ENCODE measurements around the gene ARHGAP15.

Gene ARHGAP15

DNA sequence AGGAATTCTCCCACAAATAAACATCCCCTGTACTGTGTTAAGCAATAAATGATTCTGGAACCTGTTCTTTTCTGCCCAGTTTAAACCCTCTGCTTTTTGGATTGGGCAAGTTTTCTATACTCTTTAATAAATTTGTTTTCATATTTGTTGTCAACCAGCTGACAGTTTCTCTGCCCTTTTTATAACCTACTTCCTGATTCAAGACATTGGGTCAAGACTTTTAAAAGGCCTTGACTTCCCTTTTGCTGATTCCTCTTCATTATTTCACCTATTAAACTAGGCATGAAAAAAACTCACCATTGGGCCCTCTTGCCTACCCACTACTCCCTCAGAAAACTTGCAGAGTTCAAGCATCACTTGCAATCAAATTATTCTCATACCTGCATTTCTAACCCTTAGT, 459.5 kb downstream of the ARHGAP15 start:
- no peaks in the 10 kb centered on the region for H3K27me3 ChIP-seq (ENCODE audit: low read length)
- no peaks in the 10 kb centered on the region for H3K79me2 ChIP-seq (ENCODE audit: insufficient read depth, low read length)

DNA sequence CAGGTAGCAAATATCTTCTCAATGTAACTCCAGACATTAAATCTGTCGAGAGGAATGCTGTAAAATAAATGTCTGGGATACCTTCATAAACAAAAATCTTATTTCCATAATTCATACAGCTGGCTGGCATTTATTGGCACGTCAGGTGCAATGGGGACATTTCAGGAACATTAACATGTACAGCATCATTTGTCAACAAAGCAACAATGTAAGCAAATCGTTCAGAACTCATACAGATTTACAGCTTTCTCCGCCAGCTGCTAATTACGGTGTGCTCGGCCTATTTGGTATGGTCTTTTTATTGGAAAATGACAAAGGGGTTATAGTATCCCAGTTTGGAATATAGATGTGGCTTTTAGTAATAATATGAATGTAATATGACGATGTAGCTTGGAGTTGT, 464.9 kb downstream of the ARHGAP15 start:
- H3K79me2 ChIP-seq (ENCODE audit: insufficient read depth, low read length): no peaks in the 10 kb centered on the region

More for the DNA sequence above, 459.5 kb downstream of the ARHGAP15 start:
- H3K9ac ChIP-seq (ENCODE audit: low read length): no peak overlapping the region
- H3K27ac ChIP-seq (ENCODE audit: low read depth, low read length): no peak overlapping the region
- no peaks in the 10 kb centered on the region for H3K9me3 ChIP-seq (ENCODE audit: insufficient read depth, low read length)
- H4K20me1 ChIP-seq (ENCODE audit: low read depth, low read length): no peaks in the 10 kb centered on the region
- H2AFZ ChIP-seq (ENCODE audit: low read depth, low read length, severe bottlenecking): no peak overlapping the region
- no peak overlapping the region for H3K4me3 ChIP-seq (ENCODE audit: insufficient read depth, low read length, poor library complexity, severe bottlenecking)
- TF ChIP-seq, protein P1, sequence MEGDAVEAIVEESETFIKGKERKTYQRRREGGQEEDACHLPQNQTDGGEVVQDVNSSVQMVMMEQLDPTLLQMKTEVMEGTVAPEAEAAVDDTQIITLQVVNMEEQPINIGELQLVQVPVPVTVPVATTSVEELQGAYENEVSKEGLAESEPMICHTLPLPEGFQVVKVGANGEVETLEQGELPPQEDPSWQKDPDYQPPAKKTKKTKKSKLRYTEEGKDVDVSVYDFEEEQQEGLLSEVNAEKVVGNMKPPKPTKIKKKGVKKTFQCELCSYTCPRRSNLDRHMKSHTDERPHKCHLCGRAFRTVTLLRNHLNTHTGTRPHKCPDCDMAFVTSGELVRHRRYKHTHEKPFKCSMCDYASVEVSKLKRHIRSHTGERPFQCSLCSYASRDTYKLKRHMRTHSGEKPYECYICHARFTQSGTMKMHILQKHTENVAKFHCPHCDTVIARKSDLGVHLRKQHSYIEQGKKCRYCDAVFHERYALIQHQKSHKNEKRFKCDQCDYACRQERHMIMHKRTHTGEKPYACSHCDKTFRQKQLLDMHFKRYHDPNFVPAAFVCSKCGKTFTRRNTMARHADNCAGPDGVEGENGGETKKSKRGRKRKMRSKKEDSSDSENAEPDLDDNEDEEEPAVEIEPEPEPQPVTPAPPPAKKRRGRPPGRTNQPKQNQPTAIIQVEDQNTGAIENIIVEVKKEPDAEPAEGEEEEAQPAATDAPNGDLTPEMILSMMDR (IDR thresholded peaks at IDR 0.05; ENCODE audit: insufficient read depth, low read length, poor library complexity, severe bottlenecking): no peak
- no peak for TF ChIP-seq EZH2phosphoT487 (conservative IDR thresholded peaks at IDR 0.05; ENCODE audit: low read length)
- no peaks in the 10 kb centered on the region for H3K36me3 ChIP-seq (ENCODE audit: low read length)
- H3K9me2 ChIP-seq (replicated peaks; ENCODE audit: insufficient read depth, low read length): no peaks in the 10 kb centered on the region
- no peak overlapping the region for H3K4me2 ChIP-seq (ENCODE audit: low read depth, low read length, poor library complexity, severe bottlenecking)
- no peaks in the 10 kb centered on the region for H3F3A ChIP-seq (ENCODE audit: insufficient read depth)

GRCh38 chr2:143594745-143595144, 465.5 kb downstream of the ARHGAP15 start:
- H3K79me2 ChIP-seq (ENCODE audit: insufficient read depth, low read length): no peaks in the 10 kb centered on the region
- no peaks in the 10 kb centered on the region for H3F3A ChIP-seq (ENCODE audit: insufficient read depth)
- H3K4me3 ChIP-seq (ENCODE audit: insufficient read depth, low read length, poor library complexity, severe bottlenecking): no peak overlapping the region
- H3K27ac ChIP-seq (ENCODE audit: low read depth, low read length): no peak overlapping the region
- H3K4me2 ChIP-seq (ENCODE audit: low read depth, low read length, poor library complexity, severe bottlenecking): no peak overlapping the region
- H3K9me3 ChIP-seq (ENCODE audit: insufficient read depth, low read length): no peaks in the 10 kb centered on the region
- H4K20me1 ChIP-seq (ENCODE audit: low read depth, low read length): no peaks in the 10 kb centered on the region
- no peak overlapping the region for H2AFZ ChIP-seq (ENCODE audit: low read depth, low read length, severe bottlenecking)
- H3K36me3 ChIP-seq (ENCODE audit: low read length): no peaks in the 10 kb centered on the region
- no peak overlapping the region for H3K9ac ChIP-seq (ENCODE audit: low read length)
- H3K9me2 ChIP-seq (replicated peaks; ENCODE audit: insufficient read depth, low read length): no peaks in the 10 kb centered on the region
- no peaks in the 10 kb centered on the region for H3K27me3 ChIP-seq (ENCODE audit: low read length)
- TF ChIP-seq EZH2phosphoT487 (conservative IDR thresholded peaks at IDR 0.05; ENCODE audit: low read length): no peak
- TF ChIP-seq, protein P1 (IDR thresholded peaks at IDR 0.05; ENCODE audit: insufficient read depth, low read length, poor library complexity, severe bottlenecking): no peak

More for the DNA sequence above, 464.9 kb downstream of the ARHGAP15 start:
- Histone ChIP-seq H4K20me1 (ENCODE audit: low read depth, low read length) (no peaks in the 10 kb centered on the region), H3K4me2 (ENCODE audit: low read depth, low read length, poor library complexity, severe bottlenecking) (no peak overlapping the region), H3K4me3 (ENCODE audit: insufficient read depth, low read length, poor library complexity, severe bottlenecking) (no peak overlapping the region), H3K9me2 (replicated peaks; ENCODE audit: insufficient read depth, low read length) (no peaks in the 10 kb centered on the region), H3K36me3 (ENCODE audit: low read length) (no peaks in the 10 kb centered on the region), H2AFZ (ENCODE audit: low read depth, low read length, severe bottlenecking) (no peak overlapping the region), H3F3A (ENCODE audit: insufficient read depth) (no peaks in the 10 kb centered on the region), H3K9me3 (ENCODE audit: insufficient read depth, low read length) (no peaks in the 10 kb centered on the region), H3K9ac (ENCODE audit: low read length) (no peak overlapping the region), H3K27me3 (ENCODE audit: low read length) (no peaks in the 10 kb centered on the region), H3K27ac (ENCODE audit: low read depth, low read length) (no peak overlapping the region)
- no peak for TF ChIP-seq EZH2phosphoT487 (conservative IDR thresholded peaks at IDR 0.05; ENCODE audit: low read length)
- TF ChIP-seq, protein P1 (IDR thresholded peaks at IDR 0.05; ENCODE audit: insufficient read depth, low read length, poor library complexity, severe bottlenecking): no peak

All from SU-DHL-6 (cell line).